Mesodermal cell (in vitro differentiated cells): Measurements from ENCODE around the gene PPP2R3B.
"Not testable (repeated sequence)": the region's sequence is repeated elsewhere in the genome, so short reads cannot be mapped to it uniquely, and the experiment has no call there.

Experiments used
- H3K27ac ChIP-seq: 2 replicates; pipeline ENCODE4 v1.7.0; 2013; ENCODE audit warnings: mild to moderate bottlenecking, low read depth, low read length, moderate library complexity; ENCODE audit not compliant: severe bottlenecking
- H3K36me3 ChIP-seq: 2 replicates; pipeline ENCODE4 v1.7.1; 2013; ENCODE audit warnings: mild to moderate bottlenecking, low read length, moderate library complexity; ENCODE audit not compliant: control insufficient read depth, insufficient read depth
- H3K4me1 ChIP-seq: one replicate; pipeline ENCODE4 v1.7.1; 2013; ENCODE audit warnings: mild to moderate bottlenecking, low read length; ENCODE audit not compliant: insufficient read depth, control insufficient read depth, poor library complexity, severe bottlenecking
- H3K4me3 ChIP-seq: 2 replicates; pipeline ENCODE4 v1.7.0; 2013; ENCODE audit warnings: low read length, control low read depth, mild to moderate bottlenecking; ENCODE audit not compliant: insufficient read depth, poor library complexity, severe bottlenecking; ENCODE audit errors: extremely low read depth
- H3K9me3 ChIP-seq: 2 replicates; pipeline ENCODE4 v1.7.1; 2013; ENCODE audit warnings: mild to moderate bottlenecking, low read length, moderate library complexity; ENCODE audit not compliant: control insufficient read depth
- WGBS, 2 experiments: methylation state at CpG; one replicate each; pipeline ENCODE4 v1.1.5; 2013; ENCODE audit warnings: missing lambda C conversion rate in 2 of 2; ENCODE audit not compliant: insufficient coverage in 2 of 2; 5-methylcytosine and 5-hydroxymethylcytosine counted together

PPP2R3B gene

DNA sequence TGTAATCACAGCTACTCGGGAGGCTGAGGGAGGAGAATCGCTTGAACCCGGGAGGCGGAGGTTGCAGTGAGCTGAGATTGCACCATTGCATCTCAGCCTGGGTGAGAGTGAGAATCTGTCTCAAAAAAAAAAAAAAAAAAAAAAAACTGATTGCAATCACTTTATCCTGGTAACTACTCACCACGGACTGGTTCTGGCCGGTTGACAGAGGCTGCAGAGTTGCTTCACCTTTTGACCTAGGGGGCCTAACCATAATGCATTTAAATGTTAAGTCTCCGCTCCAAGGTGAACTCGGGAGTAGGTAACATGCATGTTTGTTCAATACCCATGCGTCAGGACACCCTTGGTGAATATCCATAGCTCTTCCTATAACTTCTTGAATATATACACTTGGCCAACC is 1.8 kb downstream of the PPP2R3B start:
- H3K36me3 ChIP-seq: peaks cover 7% of the 10 kb centered on the region
- no peaks in the 10 kb centered on the region for H3K9me3 ChIP-seq
- 94 to 96% methylated on average over 7 of the region's 9 CpGs for WGBS, 2 experiments
- H3K4me3 ChIP-seq: no peak overlapping the region
- H3K4me1 ChIP-seq: no peaks in the 10 kb centered on the region
- no peak overlapping the region for H3K27ac ChIP-seq

- Histone ChIP-seq H3K9me3 (no peaks in the 10 kb centered on the region), H3K27ac (no peak overlapping the region), H3K4me3 (no peak overlapping the region), H3K36me3 (no peaks in the 10 kb centered on the region), H3K4me1 (peaks cover 11% of the 10 kb centered on the region)
- 89 to 99% methylated on average over 10 to 13 of the region's 13 CpGs for WGBS, 2 experiments
Measured at GRCh38 chrX:378443-378842, 8.3 kb downstream of the PPP2R3B start.

GRCh38 chrX:376206-376605 is 10.5 kb downstream of the PPP2R3B start:
- not testable (repeated sequence) for H3K27ac ChIP-seq, H3K36me3 ChIP-seq, H3K9me3 ChIP-seq, H3K4me3 ChIP-seq
- WGBS, 2 experiments: 86 to 97% methylated on average over 4 to 7 of the region's 16 CpGs
- peaks cover 18% of the 10 kb centered on the region for H3K4me1 ChIP-seq

DNA sequence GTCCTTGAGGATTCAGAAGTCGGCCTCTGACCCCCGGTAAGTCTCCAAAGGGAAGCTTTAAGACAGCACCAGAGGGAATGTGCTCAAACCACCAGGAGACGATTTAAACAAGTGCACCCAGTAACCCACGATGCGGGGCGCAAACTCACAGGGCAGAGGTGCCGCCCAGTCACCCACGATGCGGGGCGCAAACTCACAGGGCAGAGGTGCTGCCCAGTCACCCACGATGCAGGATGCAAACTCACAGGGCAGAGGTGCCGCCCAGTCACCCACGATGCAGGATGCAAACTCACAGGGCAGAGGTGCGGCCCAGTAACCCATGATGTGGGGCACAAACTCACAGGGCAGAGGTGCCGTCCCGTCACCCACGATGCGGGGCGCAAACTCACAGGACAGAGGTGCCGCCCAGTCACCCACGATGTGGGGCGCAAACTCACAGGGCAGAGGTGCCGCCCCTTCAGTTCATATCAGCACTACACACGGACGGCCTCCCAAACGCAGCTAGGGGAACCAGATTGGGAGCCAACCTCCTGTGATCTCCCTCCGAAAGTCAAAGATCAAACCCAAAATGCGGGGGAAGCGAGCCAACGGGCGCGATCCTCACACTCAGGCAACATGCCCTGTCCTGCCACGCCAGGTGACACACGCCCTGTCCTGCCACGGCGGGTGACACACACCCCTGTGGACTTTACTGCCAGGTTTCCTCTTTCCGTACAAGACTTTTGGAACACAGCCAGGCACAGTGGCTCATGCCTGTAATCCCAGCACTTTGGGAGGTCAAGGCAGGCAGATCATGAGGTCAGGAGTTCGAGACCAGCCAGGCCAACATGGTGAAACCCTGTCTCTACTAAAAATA is 11.3 kb downstream of the PPP2R3B start:
- H3K9me3 ChIP-seq: no peaks in the 10 kb centered on the region
- no peak overlapping the region for H3K27ac ChIP-seq
- H3K4me1 ChIP-seq: peaks cover 20% of the 10 kb centered on the region
- no peak overlapping the region for H3K4me3 ChIP-seq
- WGBS, 2 experiments: 89 to 92% methylated on average over 33 to 37 of the region's 38 CpGs
- no peaks in the 10 kb centered on the region for H3K36me3 ChIP-seq

DNA sequence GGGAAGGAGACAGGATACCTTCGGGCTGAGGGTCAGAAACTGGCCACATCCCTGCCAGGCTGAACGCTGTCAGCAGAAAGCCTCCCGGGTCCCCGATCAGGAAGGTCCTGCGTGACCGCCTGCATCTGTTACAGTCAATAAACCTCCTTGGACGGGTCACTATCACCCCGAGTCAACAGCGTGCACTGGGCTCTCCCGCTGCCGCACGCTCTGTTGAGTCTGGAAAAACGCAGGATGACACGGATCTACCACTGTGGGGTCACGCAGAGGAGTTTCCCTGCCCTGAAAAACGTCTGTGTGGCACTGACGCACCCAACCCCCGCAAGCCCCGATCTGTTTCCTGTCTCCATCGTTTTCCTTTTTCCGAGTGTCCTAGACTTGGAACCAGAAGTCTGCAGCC is 12.1 kb downstream of the PPP2R3B start:
- H3K27ac ChIP-seq: no peak overlapping the region
- 26 to 28% methylated on average over 20 to 21 of the region's 21 CpGs for WGBS, 2 experiments
- H3K9me3 ChIP-seq: no peaks in the 10 kb centered on the region
- peaks cover 26% of the 10 kb centered on the region for H3K4me1 ChIP-seq
- H3K36me3 ChIP-seq: no peaks in the 10 kb centered on the region
- peak overlapping the region; percentile 50 for H3K4me3 ChIP-seq

DNA sequence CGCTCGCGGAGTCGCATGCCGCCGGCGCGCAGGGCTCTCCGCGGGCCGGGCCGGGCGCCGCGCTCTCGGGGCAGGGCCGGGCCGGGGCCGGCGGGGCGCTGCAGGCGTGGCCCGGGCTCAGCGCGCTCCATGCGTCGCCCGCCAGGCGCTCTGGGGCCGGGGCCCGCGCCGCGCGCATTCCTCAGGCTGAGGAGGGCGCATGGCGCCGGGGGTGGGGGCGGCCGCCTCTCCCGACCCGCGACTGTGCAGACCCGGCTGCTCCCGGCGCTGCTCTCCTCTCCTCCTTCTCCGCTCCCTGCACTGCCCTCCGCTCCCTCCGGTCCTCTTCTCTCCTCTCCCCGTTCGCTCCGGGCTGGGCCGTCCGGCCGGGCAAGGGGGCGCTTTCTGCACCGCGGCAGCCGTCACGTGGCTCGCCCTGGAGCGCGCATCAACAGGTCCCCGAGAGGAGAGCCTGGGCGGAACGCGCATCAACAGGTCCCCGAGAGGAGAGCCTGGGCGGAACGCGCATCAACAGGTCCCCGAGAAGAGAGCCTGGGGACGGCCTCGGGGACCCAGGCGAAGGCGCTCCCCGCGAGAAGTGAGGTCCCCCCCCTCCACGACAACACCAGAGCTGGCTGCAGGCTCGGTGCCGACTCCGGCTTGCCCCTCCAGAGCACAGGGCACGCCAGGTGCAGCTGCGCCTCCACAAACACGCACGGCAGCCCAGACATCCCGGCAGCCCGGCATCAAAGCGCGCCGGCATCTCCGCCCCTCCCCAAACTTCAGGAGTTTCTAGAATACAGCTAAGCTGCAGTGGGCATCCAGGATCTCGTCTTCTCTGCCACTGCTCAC is 12.9 kb downstream of the PPP2R3B start:
- WGBS, 2 experiments: 0% methylated on average over 34 to 78 of the region's 93 CpGs
- H3K27ac ChIP-seq: no peak overlapping the region
- no peaks in the 10 kb centered on the region for H3K36me3 ChIP-seq
- peaks cover 33% of the 10 kb centered on the region for H3K4me1 ChIP-seq
- H3K9me3 ChIP-seq: no peaks in the 10 kb centered on the region
- H3K4me3 ChIP-seq: peak overlapping the region; percentile 50

DNA sequence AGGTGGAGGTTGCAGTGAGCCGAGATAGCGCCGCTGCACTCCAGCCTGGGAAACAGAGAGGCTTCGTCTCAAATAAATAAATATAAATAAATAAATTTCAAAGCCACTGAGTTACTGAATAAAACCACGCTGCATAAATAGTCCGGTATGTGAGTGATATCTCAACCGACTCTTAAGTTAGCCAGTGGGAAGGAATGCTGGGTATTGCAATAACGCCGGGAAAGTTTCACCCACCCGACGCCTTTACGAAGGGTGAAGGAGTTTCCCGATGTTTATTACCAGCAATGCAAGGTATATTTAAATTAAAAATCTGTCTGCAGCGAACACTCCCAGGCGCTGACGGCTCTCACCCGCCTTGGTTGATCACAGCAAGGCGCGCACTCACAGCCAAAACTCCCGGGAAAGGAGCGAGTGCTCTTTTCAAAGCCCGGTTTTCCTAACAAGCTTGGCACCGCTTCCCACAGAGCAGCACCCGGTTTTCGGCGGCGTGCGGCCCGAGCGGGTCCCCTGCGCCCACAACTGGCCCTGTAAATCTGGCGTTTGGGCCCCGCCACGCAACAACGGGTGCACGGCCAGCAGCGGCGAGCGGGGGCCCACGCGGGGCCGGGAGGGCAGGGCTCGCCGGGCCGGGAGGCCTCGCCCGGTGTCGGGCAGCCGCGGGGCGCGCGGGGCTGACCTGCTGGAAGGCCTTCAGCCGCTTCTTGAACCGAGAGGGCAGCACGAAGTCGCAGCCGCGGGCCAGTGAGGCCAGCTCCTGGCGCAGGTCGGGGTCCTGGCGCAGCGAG is 13.7 kb downstream of the PPP2R3B start:
- H3K36me3 ChIP-seq: no peaks in the 10 kb centered on the region
- H3K4me3 ChIP-seq: peak overlapping the region; percentile 50
- 2 to 10% methylated on average over 45 to 50 of the region's 63 CpGs for WGBS, 2 experiments
- no peaks in the 10 kb centered on the region for H3K9me3 ChIP-seq
- H3K4me1 ChIP-seq: peaks cover 39% of the 10 kb centered on the region
- no peak overlapping the region for H3K27ac ChIP-seq

DNA sequence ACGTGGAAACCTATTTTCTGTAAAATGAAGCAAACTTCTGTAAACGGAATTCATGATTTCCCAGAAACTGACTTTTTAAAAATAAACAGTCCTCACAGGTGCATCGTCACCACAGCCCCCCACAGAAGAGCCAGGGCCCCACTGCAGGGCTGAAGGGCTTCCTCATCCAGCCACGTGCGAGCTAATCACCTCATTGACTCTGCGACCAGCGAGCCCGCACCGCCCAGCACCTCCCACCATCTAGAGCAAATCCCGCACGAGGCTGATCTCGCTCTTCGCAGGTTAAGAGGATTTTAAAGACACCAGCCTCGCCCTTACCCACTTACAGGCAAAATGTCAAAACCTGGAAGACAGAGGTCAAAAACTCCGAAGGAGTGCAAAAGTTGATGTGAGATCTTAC is 14.8 kb downstream of the PPP2R3B start:
- H3K36me3 ChIP-seq: no peaks in the 10 kb centered on the region
- H3K9me3 ChIP-seq: no peaks in the 10 kb centered on the region
- H3K4me3 ChIP-seq: peak overlapping the region; percentile 8
- no peak overlapping the region for H3K27ac ChIP-seq
- H3K4me1 ChIP-seq: peaks cover 39% of the 10 kb centered on the region
- 67 to 81% methylated on average over 12 to 13 of the region's 15 CpGs for WGBS, 2 experiments

DNA sequence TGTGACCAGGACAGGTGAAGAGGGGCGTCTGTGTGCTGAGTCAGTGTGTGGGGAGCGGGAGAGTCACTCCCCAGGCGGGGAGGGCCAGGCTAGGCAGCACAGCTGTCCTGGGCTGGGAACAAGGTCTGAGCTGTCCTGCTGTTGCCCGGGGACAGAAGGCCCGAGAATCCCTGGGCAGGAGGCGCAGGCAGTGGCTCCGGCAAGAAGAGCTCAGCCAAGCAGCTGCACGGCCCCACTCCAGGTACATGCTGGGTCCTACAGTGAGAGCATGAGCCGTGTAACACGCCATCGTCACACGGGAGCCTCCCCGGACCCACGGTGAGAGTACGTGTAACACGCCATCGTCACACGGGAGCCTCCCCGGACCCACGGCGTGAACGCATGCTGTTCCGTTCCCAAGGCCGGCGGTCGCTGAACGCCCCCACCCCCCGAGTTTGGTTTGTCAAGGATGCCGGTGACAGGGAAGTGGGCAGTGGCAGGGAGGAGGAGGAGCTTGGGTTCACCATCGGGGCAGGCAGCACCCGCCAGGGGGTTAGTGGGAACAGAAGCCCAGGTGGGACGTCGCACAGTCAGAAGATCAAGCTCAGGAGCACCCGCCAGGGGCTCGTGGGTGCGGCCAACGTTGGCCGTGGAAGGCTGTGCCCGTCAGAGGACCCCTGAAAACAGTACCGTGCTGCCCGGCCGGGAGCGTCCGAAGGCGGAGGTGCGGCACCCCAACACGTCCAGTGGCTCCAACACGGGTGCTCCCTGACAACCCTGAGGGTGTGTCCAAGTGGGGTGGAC is 15.6 kb downstream of the PPP2R3B start:
- WGBS, 2 experiments: 93 to 96% methylated on average over 44 to 48 of the region's 48 CpGs
- Histone ChIP-seq H3K36me3 (no peaks in the 10 kb centered on the region), H3K27ac (no peak overlapping the region), H3K4me3 (no peak overlapping the region), H3K9me3 (no peaks in the 10 kb centered on the region), H3K4me1 (peaks cover 39% of the 10 kb centered on the region)
